RWPE2 (cell line): ENCODE measurements around the gene PARP16.

Experiments
- ATAC-seq: fragments of 200-7000 bp; cut with Tn5 transposase; 3 replicates; pipeline ENCODE4 v1.9.1; 2021; ENCODE audit warnings: low read depth
- DNase-seq: peaks from one replicate; pipeline ENCODE4 v3.0.0-alpha.2; 2020; ENCODE audit warnings: low spot score
- H3K27ac ChIP-seq: fragments of 450-650 bp; 2 replicates; pipeline ENCODE4 v1.5.1; 2017; ENCODE audit warnings: mild to moderate bottlenecking; ENCODE audit not compliant: poor library complexity, severe bottlenecking
- H3K27me3 ChIP-seq: fragments of 250-450 bp; sonication (Bioruptor Pico); 2 replicates; pipeline ENCODE4 v1.5.1; 2021; ENCODE audit warnings: mild to moderate bottlenecking, moderate library complexity; ENCODE audit not compliant: insufficient read depth, poor library complexity, severe bottlenecking
- H3K36me3 ChIP-seq: fragments of 250-450 bp; sonication (Bioruptor Pico); 2 replicates; pipeline ENCODE4 v1.5.1; 2020; ENCODE audit warnings: low read depth, mild to moderate bottlenecking, moderate library complexity
- H3K4me1 ChIP-seq: fragments of 250-450 bp; sonication (Bioruptor Pico); 2 replicates; pipeline ENCODE4 v1.5.1; 2021; ENCODE audit warnings: mild to moderate bottlenecking, moderate library complexity; ENCODE audit not compliant: insufficient read depth, poor library complexity, severe bottlenecking
- H3K4me3 ChIP-seq: fragments of 250-450 bp; sonication (Bioruptor Pico); 2 replicates; pipeline ENCODE4 v1.5.1; 2021; ENCODE audit warnings: mild to moderate bottlenecking, moderate library complexity; ENCODE audit not compliant: severe bottlenecking
- H3K9me3 ChIP-seq: fragments of 250-450 bp; sonication (Bioruptor Pico); 2 replicates; pipeline ENCODE4 v1.5.1; 2021; ENCODE audit warnings: mild to moderate bottlenecking, moderate library complexity; ENCODE audit not compliant: severe bottlenecking
- TF ChIP-seq, protein P1 (sequence below): fragments of 450-650 bp; IDR thresholded peaks from one replicate; pipeline ENCODE4 v1.5.1; 2017; ENCODE audit warnings: mild to moderate bottlenecking, moderate library complexity; ENCODE audit not compliant: poor library complexity, severe bottlenecking

PARP16 gene

DNA sequence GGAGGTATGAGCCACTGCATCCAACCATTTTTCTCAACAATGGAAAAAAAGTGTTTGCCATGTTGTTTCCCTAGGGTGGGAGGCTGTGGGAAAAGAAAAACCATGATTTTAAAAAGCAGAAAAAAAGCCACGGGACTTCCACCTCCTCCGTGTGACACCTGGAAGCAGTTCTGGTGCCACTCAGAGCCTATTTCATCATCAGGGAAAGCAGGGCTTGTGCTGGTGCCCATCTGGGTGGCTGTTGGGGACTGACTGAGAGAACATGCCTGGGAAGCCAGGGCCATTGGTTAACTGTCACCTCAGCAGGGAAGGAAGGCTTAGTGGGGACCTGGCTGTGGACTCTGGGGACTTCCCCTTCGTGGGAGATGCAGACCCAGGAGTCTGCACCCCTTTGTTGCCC is 25.1 kb upstream of the PARP16 start:
- Histone ChIP-seq H3K9me3 (no peaks in the 10 kb centered on the region), H3K27me3 (no peaks in the 10 kb centered on the region), H3K4me1 (no peaks in the 10 kb centered on the region), H3K4me3 (no peak overlapping the region), H3K27ac (no peak overlapping the region), H3K36me3 (no peaks in the 10 kb centered on the region)
- TF ChIP-seq, protein P1, sequence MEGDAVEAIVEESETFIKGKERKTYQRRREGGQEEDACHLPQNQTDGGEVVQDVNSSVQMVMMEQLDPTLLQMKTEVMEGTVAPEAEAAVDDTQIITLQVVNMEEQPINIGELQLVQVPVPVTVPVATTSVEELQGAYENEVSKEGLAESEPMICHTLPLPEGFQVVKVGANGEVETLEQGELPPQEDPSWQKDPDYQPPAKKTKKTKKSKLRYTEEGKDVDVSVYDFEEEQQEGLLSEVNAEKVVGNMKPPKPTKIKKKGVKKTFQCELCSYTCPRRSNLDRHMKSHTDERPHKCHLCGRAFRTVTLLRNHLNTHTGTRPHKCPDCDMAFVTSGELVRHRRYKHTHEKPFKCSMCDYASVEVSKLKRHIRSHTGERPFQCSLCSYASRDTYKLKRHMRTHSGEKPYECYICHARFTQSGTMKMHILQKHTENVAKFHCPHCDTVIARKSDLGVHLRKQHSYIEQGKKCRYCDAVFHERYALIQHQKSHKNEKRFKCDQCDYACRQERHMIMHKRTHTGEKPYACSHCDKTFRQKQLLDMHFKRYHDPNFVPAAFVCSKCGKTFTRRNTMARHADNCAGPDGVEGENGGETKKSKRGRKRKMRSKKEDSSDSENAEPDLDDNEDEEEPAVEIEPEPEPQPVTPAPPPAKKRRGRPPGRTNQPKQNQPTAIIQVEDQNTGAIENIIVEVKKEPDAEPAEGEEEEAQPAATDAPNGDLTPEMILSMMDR, result no peak
- DNase-seq (no peak), ATAC-seq (no peak)

DNA sequence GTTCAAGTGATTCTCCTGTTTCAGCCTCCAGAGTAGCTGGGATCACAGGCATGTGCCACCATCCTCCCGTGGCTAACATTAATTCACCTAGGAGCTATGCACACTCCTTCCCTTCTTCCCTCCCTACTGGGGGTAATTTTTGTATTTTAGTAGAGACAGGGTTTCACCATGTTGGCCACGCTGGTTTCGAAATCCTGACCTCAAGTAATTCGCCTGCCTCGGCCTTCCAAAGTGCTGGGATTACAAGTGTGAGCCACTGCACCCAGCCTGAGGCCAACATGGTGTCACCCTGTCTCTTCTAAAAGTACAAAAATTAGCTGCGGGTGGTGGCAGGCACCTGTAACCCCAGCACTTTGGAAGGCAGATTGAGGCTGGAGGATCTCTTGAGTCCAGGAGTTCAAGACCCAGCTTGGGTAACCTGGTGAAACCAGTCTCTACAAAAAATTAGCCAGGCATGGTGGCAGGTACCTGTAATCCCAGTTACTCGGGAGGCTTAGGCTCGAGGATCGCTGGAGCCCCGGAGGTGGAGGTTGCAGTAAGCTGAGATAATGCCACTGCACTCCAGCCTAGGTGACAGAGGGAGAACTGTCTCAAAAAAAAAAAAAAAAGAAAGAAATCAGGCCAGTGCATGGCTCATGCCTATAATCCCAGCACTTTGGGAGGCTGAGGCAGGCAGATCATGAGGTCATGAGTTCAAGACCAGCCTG is 23.9 kb upstream of the PARP16 start:
- ATAC-seq, result no peak
- no peaks in the 10 kb centered on the region for H3K9me3 ChIP-seq
- DNase-seq, result no peak
- TF ChIP-seq, protein P1, result no peak
- no peak overlapping the region for H3K27ac ChIP-seq
- no peak overlapping the region for H3K4me3 ChIP-seq
- no peaks in the 10 kb centered on the region for H3K27me3 ChIP-seq
- no peaks in the 10 kb centered on the region for H3K36me3 ChIP-seq
- no peaks in the 10 kb centered on the region for H3K4me1 ChIP-seq

DNA sequence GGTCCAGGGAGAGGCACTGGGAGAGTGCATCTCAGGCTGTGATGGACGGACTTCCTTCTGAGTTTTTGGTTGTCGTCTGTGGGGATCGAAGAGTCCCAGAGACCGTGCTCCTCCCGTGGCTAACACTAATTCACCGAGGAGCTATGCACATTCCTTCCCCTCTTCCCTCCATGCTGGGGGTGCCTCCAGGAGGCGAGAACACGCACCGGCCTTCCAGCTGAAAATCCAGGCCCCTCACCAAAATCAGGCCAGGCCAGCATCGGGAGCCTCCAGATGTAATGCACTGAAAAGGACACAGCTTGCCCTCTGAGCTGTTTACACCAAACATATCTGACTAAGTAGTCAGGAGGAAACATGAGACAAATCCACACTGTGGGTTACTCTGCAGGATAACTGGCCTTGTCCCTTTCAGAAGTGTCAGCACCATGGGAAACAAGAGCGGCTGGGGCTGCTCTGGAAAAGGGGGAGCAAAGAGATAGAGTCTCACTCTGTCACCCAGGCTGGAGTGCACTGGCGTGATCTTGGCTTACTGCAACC is 23.3 kb upstream of the PARP16 start:
- ATAC-seq (peak; percentile 7; the same call in 2 of the 3 replicates), DNase-seq (no peak)
- no peak overlapping the region for H3K4me3 ChIP-seq
- H3K27me3 ChIP-seq, result no peaks in the 10 kb centered on the region
- no peaks in the 10 kb centered on the region for H3K9me3 ChIP-seq
- no peak overlapping the region for H3K27ac ChIP-seq
- no peaks in the 10 kb centered on the region for H3K4me1 ChIP-seq
- H3K36me3 ChIP-seq, result no peaks in the 10 kb centered on the region
- TF ChIP-seq, protein P1, result no peak

DNA sequence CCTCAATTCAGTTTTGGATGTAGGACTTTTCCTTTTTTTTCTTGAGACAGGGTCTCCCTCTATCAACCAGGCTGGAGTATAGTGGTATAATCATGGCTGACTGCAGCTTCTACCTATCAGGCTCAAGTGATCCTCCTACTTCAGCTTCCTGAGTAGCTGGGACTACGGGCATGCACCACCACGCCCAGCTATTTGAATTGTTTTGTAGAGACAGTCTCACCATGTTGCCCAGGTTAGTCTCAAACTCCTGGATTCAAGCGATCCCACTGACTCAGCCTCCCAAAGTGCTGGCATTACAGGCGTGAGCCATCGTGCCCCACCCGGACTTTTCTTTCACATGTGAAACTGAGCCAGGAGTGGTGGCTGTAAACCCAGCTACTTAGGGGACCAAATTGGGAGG is 21.3 kb upstream of the PARP16 start:
- Histone ChIP-seq H3K27me3 (no peaks in the 10 kb centered on the region), H3K4me3 (no peak overlapping the region), H3K27ac (no peak overlapping the region), H3K4me1 (peaks cover 5% of the 10 kb centered on the region), H3K9me3 (no peaks in the 10 kb centered on the region), H3K36me3 (no peaks in the 10 kb centered on the region)
- TF ChIP-seq, protein P1, result no peak
- ATAC-seq (no peak), DNase-seq (no peak)

DNA sequence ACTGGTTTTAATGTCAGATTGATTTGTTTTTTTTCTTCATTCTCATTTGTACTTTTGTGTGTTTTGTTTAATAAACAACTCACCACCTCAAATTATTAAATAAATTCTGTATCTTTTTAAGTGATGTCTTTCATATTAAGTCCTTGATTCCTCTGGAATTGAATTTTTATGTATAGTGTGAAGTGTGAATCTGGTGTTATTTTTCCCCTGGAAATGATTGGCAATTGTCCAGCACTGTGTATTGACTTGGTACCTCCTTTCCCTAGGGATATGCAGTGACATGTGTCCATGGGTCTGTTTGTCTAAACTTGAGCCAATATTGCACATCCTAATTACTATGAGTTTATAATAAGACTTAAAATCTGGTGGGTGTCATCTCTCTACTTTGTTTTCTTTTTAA is 19.9 kb upstream of the PARP16 start:
- H3K27ac ChIP-seq, result no peak overlapping the region
- peaks cover 5% of the 10 kb centered on the region for H3K4me1 ChIP-seq
- H3K9me3 ChIP-seq, result no peaks in the 10 kb centered on the region
- no peaks in the 10 kb centered on the region for H3K36me3 ChIP-seq
- H3K27me3 ChIP-seq, result no peaks in the 10 kb centered on the region
- ATAC-seq (no peak), DNase-seq (no peak)
- no peak overlapping the region for H3K4me3 ChIP-seq
- TF ChIP-seq, protein P1, result no peak
